ENCODE data around the gene ARID3B.
A peak's percentile ranks its signal among the peaks of the same experiment; 100 is the strongest.
"Not testable (repeated sequence)": the region's sequence is repeated elsewhere in the genome, so short reads cannot be mapped to it uniquely, and the experiment has no call there.

The ARID3B gene

GRCh38 chr15:74585857-74586256 lies 44.8 kb downstream of the ARID3B start:
- H3K4me1 ChIP-seq (ENCODE audit: control insufficient read depth, insufficient read depth, low read length) = peaks cover 7% of the 10 kb centered on the region; the same call in 1 of the 2 replicates
- H3K36me3 ChIP-seq (ENCODE audit: control insufficient read depth, insufficient read depth, low read length) = peaks cover 78% of the 10 kb centered on the region
- H3K27ac ChIP-seq (ENCODE audit: low read depth, low read length) = no peak overlapping the region
- H3K27me3 ChIP-seq (ENCODE audit: control insufficient read depth, insufficient read depth, low read length) = no peaks in the 10 kb centered on the region
- no peak overlapping the region for H3K9ac ChIP-seq (ENCODE audit: low read depth, low read length)
- no peak overlapping the region for H3K4me3 ChIP-seq (ENCODE audit: low read depth, low read length)
- H3K9me3 ChIP-seq (ENCODE audit: control insufficient read depth, insufficient read depth, low read length) = no peaks in the 10 kb centered on the region

DNA sequence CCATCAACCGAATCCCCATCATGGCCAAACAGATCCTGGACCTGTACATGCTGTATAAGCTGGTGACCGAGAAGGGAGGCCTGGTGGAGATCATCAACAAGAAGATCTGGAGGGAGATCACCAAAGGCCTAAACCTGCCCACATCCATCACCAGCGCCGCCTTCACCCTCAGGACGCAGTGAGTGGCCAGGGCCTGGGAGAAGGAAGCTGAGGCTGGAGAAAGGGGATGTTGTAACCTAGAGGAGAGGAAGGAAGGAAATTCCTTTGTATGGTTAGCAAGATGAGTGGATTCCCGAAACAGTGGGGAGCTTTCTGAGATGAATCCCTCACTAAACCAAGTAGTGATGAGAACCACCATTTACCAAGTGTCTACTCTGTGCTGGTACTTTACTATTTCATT lies 48.8 kb downstream of the ARID3B start:
- H3K36me3 ChIP-seq (ENCODE audit: control insufficient read depth, insufficient read depth, low read length) = peaks cover 91% of the 10 kb centered on the region
- peaks cover 7% of the 10 kb centered on the region; the same call in 1 of the 2 replicates for H3K4me1 ChIP-seq (ENCODE audit: control insufficient read depth, insufficient read depth, low read length)
- H3K9me3 ChIP-seq (ENCODE audit: control insufficient read depth, insufficient read depth, low read length) = no peaks in the 10 kb centered on the region
- H3K9ac ChIP-seq (ENCODE audit: low read depth, low read length) = no peak overlapping the region
- H3K27ac ChIP-seq (ENCODE audit: low read depth, low read length) = no peak overlapping the region
- H3K4me3 ChIP-seq (ENCODE audit: low read depth, low read length) = no peak overlapping the region
- no peaks in the 10 kb centered on the region for H3K27me3 ChIP-seq (ENCODE audit: control insufficient read depth, insufficient read depth, low read length)

- Histone ChIP-seq H3K4me1 (ENCODE audit: control insufficient read depth, insufficient read depth, low read length) (peaks cover 7% of the 10 kb centered on the region; the same call in 1 of the 2 replicates), H3K9me3 (ENCODE audit: control insufficient read depth, insufficient read depth, low read length) (no peaks in the 10 kb centered on the region), H3K27me3 (ENCODE audit: control insufficient read depth, insufficient read depth, low read length) (no peaks in the 10 kb centered on the region), H3K27ac (ENCODE audit: low read depth, low read length) (no peak overlapping the region), H3K36me3 (ENCODE audit: control insufficient read depth, insufficient read depth, low read length) (peaks cover 80% of the 10 kb centered on the region), H3K4me3 (ENCODE audit: low read depth, low read length) (no peak overlapping the region), H3K9ac (ENCODE audit: low read depth, low read length) (no peak overlapping the region)
These were observed 51.2 kb downstream of the ARID3B start for GRCh38 chr15:74592222-74592621.

- peaks cover 74% of the 10 kb centered on the region for H3K36me3 ChIP-seq (ENCODE audit: control insufficient read depth, insufficient read depth, low read length)
These were observed 52.1 kb downstream of the ARID3B start for GRCh38 chr15:74593122-74593521.

DNA sequence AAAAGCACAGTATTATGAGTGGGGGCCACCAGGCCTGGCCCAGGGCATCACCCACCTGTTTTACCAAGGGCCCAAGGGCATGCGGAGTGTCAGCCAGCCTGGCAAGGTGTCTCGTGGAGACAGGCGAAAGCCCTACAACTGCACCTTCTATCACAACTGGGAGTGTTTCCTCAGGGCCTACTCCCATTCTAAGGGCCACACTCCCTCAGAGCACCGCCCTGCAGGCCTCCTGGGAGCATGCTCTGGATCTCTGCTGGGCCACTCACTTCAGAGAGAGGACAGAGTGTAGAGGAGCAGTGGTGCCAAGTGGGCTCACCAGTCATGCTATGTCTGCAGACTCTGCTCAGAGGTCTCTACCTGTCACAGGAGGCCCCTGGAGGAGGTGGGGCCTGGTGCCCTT lies 53.4 kb downstream of the ARID3B start:
- Histone ChIP-seq H3K36me3 (ENCODE audit: control insufficient read depth, insufficient read depth, low read length) (peaks cover 70% of the 10 kb centered on the region), H3K27ac (ENCODE audit: low read depth, low read length) (no peak overlapping the region)

More at GRCh38 chr15:74593122-74593521, 52.1 kb downstream of the ARID3B start:
- Histone ChIP-seq H3K9ac (ENCODE audit: low read depth, low read length) (no peak overlapping the region), H3K27ac (ENCODE audit: low read depth, low read length) (no peak overlapping the region), H3K27me3 (ENCODE audit: control insufficient read depth, insufficient read depth, low read length) (no peaks in the 10 kb centered on the region), H3K4me1 (ENCODE audit: control insufficient read depth, insufficient read depth, low read length) (peaks cover 9% of the 10 kb centered on the region; the same call in 1 of the 2 replicates), H3K4me3 (ENCODE audit: low read depth, low read length) (no peak overlapping the region), H3K9me3 (ENCODE audit: control insufficient read depth, insufficient read depth, low read length) (no peaks in the 10 kb centered on the region)

DNA sequence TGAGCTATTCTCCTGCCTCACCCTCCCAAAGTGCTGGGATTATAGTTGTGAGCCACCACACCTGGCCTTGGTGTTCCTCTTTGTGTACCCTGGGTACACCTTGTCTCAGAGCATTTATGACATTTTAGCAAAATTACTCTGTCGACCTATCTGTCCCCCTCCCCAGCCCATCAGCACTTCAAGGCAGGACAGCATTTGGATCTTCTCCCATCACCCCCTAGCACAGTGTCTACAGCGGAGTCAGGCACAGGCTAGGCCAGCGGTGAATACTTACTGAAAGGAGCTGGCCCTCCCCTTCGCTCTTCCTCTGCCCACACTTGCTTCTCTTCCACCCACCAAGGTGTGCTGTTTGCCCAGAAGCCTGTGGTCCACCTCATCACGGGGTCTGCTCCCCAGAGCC lies 54.3 kb downstream of the ARID3B start:
- Histone ChIP-seq H3K4me3 (ENCODE audit: low read depth, low read length) (no peak overlapping the region), H3K9me3 (ENCODE audit: control insufficient read depth, insufficient read depth, low read length) (no peaks in the 10 kb centered on the region), H3K27ac (ENCODE audit: low read depth, low read length) (no peak overlapping the region), H3K27me3 (ENCODE audit: control insufficient read depth, insufficient read depth, low read length) (no peaks in the 10 kb centered on the region), H3K4me1 (ENCODE audit: control insufficient read depth, insufficient read depth, low read length) (0 out of 2 replicates have a peak, but pooled peaks cover 2% of the 10 kb centered on the region), H3K36me3 (ENCODE audit: control insufficient read depth, insufficient read depth, low read length) (peaks cover 62% of the 10 kb centered on the region), H3K9ac (ENCODE audit: low read depth, low read length) (no peak overlapping the region)

More for the DNA sequence above, 53.4 kb downstream of the ARID3B start:
- Histone ChIP-seq H3K4me3 (ENCODE audit: low read depth, low read length) (no peak overlapping the region), H3K9ac (ENCODE audit: low read depth, low read length) (no peak overlapping the region), H3K4me1 (ENCODE audit: control insufficient read depth, insufficient read depth, low read length) (0 out of 2 replicates have a peak, but pooled peaks cover 2% of the 10 kb centered on the region), H3K27me3 (ENCODE audit: control insufficient read depth, insufficient read depth, low read length) (no peaks in the 10 kb centered on the region), H3K9me3 (ENCODE audit: control insufficient read depth, insufficient read depth, low read length) (no peaks in the 10 kb centered on the region)

GRCh38 chr15:74596736-74597135 lies 55.7 kb downstream of the ARID3B start:
- not testable (repeated sequence) for H3K9ac ChIP-seq (ENCODE audit: low read depth, low read length)

DNA sequence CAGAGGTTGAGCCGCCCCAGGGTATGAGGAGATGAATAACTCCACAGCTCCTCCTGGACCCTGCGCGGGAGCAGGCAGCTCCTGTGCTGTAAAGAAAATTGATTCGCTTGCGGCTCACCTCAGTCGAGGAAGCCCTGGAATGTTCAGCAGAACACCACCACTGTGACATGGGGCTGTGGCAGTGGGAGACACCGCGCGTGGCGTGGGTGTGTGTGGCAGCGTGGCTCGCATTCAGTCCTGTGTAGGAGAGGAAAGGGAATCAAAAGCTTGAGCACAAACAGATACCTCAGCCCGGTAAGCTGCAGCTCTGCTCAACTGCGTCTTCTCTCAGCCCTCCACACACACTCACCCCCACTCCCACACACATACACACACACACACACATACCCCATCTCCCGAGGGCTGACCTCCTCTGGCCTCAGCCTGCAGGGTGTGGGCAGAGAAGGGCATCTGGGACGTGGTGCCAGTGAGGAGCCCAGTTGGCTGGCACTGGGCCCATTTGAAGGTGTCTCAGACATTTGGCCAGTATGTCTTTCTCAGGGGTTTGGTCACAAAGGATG lies 56.2 kb downstream of the ARID3B start:
- not testable (repeated sequence) for H3K4me1 ChIP-seq (ENCODE audit: control insufficient read depth, insufficient read depth, low read length); H3K27me3 ChIP-seq (ENCODE audit: control insufficient read depth, insufficient read depth, low read length); H3K4me3 ChIP-seq (ENCODE audit: low read depth, low read length); H3K9me3 ChIP-seq (ENCODE audit: control insufficient read depth, insufficient read depth, low read length); H3K27ac ChIP-seq (ENCODE audit: low read depth, low read length); H3K9ac ChIP-seq (ENCODE audit: low read depth, low read length)
- peaks cover 42% of the 10 kb centered on the region for H3K36me3 ChIP-seq (ENCODE audit: control insufficient read depth, insufficient read depth, low read length)

More at GRCh38 chr15:74596736-74597135, 55.7 kb downstream of the ARID3B start:
- not testable (repeated sequence) for H3K27ac ChIP-seq (ENCODE audit: low read depth, low read length); H3K4me3 ChIP-seq (ENCODE audit: low read depth, low read length); H3K9me3 ChIP-seq (ENCODE audit: control insufficient read depth, insufficient read depth, low read length); H3K4me1 ChIP-seq (ENCODE audit: control insufficient read depth, insufficient read depth, low read length); H3K27me3 ChIP-seq (ENCODE audit: control insufficient read depth, insufficient read depth, low read length)
- H3K36me3 ChIP-seq (ENCODE audit: control insufficient read depth, insufficient read depth, low read length) = peaks cover 47% of the 10 kb centered on the region

DNA sequence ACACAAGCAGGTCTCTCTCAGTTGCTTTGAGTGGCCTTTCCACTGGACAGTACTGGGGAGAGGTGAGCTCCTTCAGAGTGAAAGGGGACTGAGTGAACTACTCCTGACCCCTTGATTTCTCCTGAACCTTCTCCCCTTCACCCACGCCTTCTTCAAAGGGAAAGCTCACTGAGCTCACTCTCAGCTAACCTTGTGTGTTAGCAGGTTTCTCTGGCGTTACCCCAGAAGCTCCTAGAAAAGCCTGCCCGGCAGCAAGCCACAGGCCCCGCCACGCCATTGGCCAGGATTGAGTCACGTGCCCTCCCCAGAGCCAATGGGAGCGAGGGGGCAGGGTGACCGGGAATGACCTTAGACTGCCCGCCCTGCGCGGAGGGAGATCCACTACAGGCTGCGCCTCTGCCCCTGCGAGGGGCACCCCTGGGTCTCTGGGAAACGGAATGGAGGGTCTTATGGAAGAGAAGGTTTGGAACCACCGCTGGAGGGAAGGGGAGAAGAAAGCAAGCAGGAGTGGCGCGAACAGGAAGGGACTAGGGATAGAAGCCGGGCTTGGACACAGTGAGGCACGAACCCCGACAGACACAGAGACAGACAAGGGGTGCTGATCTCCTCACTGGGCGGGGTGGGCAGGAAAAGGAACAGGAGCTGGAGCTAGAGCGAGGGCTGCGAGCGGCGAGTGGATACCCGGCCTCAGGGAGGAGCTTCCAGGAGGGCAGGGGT lies 57.3 kb downstream of the ARID3B start:
- Histone ChIP-seq H3K27me3 (ENCODE audit: control insufficient read depth, insufficient read depth, low read length) (no peaks in the 10 kb centered on the region), H3K4me1 (ENCODE audit: control insufficient read depth, insufficient read depth, low read length) (0 out of 2 replicates have a peak, but pooled peaks cover 2% of the 10 kb centered on the region), H3K27ac (ENCODE audit: low read depth, low read length) (no peak overlapping the region), H3K4me3 (ENCODE audit: low read depth, low read length) (peak overlapping the region; percentile 29; the same call in 1 of the 2 replicates), H3K9ac (ENCODE audit: low read depth, low read length) (peak overlapping the region; percentile 24; the same call in 1 of the 2 replicates), H3K9me3 (ENCODE audit: control insufficient read depth, insufficient read depth, low read length) (no peaks in the 10 kb centered on the region), H3K36me3 (ENCODE audit: control insufficient read depth, insufficient read depth, low read length) (peaks cover 32% of the 10 kb centered on the region)

DNA sequence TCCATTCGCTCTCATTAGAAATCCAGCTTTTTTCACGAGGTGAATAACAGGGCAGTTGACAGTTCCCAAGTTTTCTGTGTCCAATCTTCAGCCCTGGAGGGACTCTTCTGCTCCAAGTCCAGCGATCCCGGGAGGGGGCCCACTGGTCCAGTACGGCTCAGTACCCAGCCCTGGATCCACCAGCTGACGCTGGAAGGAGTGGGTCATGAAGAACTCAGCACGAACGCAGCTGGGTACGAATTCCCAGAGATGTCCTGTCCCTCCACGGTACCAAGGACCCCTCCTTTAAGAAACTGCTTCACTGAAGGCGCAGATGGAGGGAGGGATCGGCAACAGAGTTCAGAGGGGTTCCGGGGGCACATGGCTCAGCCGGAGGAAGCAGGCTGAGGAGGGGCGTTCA lies 58.1 kb downstream of the ARID3B start:
- 0 out of 2 replicates have a peak, but pooled peaks cover 2% of the 10 kb centered on the region for H3K4me1 ChIP-seq (ENCODE audit: control insufficient read depth, insufficient read depth, low read length)
- H3K9ac ChIP-seq (ENCODE audit: low read depth, low read length) = no peak overlapping the region
- H3K4me3 ChIP-seq (ENCODE audit: low read depth, low read length) = no peak overlapping the region
- no peaks in the 10 kb centered on the region for H3K27me3 ChIP-seq (ENCODE audit: control insufficient read depth, insufficient read depth, low read length)
- H3K27ac ChIP-seq (ENCODE audit: low read depth, low read length) = no peak overlapping the region
- H3K9me3 ChIP-seq (ENCODE audit: control insufficient read depth, insufficient read depth, low read length) = no peaks in the 10 kb centered on the region
- peaks cover 24% of the 10 kb centered on the region for H3K36me3 ChIP-seq (ENCODE audit: control insufficient read depth, insufficient read depth, low read length)

All from HUES48 (cell line).